ENCODE results near the gene ANKZF1.
"Not testable (repeated sequence)": the region's sequence is repeated elsewhere in the genome, so short reads cannot be mapped to it uniquely, and the experiment has no call there.

ANKZF1 gene

DNA sequence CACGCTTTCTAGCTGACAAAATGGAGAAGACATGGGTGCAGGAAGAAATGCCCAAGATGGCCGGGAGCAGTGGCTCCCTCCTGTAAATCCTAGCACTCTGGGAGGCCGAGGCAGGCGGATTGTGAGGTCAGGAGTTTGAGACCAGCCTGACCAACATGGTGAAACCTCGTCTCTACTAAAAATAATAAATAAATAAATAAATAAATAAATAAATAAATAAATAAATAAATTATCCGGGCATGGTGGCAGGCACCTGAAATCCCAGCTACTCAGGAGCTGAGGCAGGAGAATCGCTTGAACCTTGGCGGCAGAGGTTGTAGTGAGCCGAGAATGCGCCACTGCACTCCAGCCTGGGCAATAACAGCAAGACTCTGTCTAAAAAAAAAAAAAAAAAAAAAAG lies 29.3 kb downstream of the ANKZF1 start:
- DNase-seq = not testable (repeated sequence)

DNA sequence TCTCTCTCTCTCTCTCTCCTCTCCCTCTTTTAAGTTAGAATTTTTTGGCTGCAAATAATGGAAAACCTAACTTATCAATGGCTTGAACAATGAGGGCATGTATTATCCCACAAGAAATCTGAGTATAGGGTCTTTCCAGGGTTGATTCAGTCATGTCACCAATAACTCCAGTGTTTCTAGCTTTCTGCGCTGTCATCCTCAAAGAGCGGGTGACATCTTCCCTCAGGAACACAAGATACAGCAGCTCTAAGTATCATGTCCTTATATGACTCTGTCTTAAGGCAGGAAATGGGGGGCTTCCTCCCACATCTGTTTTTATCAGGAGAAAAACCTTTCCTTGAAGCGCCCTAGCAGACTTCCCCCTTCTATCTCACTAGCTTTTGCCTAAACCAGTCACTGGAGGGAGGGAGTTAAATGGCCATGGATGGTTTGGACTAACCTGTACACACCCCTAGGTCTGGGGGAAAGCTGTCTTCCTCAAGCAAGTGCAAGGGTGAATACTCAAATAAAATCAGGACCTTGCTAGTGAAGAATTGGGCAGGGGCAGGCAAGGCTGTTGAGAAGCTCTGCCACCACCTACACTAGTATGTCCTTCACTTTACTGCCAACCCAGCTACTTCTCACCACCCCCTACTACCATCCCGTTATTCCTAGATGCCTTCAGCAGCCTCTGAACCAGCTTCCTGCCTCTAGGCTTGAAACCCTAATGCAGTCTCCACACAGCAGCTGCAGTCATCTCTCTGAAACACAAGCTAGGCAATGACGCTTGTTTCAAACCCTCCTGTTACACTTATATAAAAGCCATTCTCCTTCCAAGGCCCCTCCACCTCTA lies 31.6 kb downstream of the ANKZF1 start:
- no peak for DNase-seq

DNA sequence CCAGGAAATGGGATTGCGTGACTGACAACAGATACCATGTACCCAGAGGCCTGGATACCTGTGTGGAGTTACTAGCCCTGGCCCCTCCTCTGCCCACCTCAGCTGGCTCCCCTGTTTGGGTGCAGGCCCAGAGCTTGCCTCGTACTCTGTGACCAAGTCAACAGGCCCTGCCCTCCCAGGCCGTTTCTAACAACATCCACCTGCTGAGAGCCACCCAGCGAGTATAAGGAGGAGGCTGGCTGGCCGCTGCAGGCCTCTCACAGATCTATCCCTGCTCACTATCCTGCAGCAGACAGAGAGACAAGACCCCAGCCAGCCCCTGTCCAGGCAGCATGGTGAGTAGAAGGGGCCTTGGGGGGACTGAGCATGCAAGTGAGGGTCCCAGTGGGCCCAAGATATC lies 36.6 kb downstream of the ANKZF1 start:
- DNase-seq = no peak

DNA sequence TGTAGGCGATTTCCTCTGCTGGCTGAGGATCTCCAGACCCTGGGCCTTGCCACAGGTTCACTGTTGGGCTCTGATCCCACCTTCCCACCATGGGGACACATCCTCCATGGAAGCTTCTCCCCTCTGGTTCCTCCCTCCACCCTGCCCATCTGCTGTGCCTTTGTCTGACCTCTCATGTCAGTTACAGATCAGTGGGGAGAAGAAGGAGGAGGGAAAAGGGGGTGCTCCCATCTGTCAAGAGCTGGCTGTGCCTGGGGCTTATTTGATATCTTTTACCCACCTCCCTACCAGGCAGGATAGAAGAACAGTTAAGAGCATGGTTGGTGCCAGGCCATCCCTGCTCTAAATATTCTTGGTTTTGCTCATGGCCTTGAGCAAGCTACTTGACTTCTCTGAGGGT lies 37.3 kb downstream of the ANKZF1 start:
- no peak for DNase-seq

DNA sequence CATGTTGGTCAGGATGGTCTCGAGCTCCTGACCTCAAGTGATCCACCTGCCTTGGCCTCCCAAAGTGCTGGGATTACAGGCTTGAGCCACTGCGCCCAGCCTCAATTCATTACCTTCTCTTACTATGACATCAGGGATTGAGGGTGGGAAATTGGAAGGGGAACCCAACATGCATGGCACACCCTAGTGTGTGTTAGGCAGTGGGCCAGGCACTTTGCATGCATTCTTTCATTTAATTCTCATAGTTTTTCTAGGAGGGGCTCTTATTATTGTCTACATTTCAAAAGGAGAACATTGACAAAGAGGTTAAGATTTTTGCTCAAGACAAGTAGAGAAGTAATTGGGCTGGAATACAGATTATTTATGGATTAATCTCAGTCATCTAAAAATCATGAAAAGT lies 38.7 kb downstream of the ANKZF1 start:
- DNase-seq = no peak

DNA sequence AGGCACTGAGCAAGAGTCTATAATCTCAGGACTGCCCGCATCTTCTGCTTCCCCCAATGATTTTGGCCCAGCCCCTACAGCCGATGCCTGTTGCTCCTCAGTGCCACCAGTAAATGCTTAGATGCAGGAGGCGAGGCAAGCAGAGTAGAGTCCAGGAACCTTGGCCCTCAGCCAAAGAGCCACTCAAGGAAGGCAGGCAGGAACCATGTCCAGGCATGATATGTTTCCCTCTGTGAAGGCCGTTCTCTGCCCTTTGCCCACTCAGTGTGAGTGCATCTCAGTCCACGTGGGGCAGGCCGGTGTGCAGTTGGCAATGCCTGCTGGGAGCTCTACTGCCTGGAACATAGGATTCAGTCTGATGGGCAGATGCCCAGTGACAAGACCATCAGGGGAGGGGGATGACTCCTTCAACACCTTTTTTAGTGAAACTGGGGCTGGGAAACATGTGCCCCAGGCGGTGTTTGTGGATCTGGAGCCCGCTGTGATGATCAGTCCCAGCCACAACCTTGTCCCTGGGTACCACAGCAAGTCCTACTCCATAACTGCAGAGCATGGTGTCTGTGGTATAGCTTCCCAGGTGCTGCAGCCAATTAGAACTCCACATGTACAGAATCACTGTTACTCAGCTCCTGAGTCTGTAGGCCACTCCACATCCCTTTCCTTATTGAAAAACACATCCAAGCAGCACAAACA lies 39.9 kb downstream of the ANKZF1 start:
- DNase-seq = peak; percentile 28

DNA sequence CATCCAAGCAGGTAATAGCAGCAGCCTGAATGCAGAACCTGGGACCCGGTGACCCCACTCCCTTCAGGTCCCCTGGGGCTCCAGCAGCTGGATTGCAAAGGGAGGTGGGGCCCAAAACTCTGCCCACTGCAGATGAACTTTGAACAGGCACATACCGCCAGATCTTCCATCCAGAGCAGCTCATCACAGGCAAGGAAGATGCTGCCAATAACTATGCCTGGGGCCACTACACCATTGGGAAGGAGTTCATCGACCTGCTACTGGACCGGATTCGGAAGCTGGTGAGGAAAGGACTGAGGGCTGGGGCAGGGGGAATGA lies 40.4 kb downstream of the ANKZF1 start:
- DNase-seq = no peak

DNA sequence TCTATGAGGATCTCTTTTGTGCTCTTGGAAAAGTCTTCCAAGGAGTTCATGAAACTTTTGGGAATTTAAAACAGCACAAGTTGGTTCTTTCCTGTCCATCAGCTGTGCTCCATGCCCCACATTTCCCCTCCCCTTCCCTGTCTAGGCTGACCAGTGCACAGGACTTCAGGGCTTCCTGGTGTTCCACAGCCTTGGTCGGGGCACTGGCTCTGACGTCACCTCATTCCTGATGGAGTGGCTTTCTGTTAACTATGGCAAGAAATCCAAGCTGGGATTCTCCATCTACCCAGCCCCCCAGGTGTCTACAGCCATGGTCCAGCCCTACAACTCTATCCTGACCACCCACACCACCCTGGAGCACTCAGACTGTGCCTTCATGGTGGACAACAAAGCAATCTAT lies 41.4 kb downstream of the ANKZF1 start:
- no peak for DNase-seq

DNA sequence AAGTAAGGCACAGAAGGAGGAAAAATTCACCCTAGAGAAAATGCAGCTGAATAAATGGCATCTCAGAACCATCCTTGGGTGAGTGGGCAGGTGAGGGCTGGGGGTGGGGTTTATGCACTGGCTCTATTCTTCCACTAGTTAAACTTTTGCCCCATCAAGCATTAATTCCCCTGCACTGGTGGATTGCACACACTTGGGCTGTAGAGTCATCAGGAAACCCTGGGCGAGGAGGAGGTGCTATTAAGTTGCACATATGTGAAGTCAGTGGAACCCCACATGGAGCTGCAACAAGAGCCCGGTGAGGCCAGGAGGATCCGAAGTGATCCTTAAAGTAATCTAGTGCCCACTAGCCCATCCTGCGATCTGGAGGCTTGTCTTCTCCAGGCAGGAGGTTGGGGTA lies 42.8 kb downstream of the ANKZF1 start:
- DNase-seq = no peak

DNA sequence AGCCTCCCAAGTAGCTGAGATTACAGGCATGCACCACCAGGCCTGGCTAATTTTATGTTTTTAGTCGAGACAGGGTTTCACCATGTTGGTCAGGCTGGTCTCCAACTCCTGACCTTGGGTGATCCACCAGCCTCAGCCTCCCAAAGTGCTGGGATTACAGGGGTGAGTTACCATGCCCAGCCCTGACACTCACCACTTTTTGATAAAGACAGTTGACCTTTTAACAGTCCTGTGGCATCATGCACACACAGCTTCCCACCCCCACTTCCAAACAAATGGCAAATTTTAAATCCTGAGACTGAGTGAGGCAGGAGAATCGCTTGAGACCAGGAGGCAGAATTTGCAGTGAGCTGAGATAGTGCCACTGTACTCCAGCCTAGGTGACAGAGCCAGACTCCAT lies 43.4 kb downstream of the ANKZF1 start:
- no peak for DNase-seq

DNA sequence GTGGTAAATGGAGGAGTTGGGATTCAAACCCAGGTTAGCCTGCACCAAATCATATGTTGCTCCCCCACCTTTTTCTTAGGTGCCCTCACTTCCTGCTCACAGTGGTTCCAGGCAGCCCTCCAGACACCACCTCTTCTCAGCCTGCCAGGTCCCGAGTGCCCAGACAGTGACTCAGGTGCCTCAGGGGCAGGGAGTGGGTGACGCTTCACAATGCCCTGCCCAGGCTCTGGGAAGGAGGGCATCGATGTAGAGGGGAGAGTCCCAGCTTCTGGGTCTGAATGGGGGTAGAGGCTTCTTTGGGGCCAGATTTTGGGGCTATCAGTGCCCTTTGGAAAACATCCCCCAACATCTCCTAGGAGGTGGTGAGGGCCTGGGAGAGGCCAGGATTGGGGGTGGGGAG lies 44.3 kb downstream of the ANKZF1 start:
- DNase-seq = no peak

DNA sequence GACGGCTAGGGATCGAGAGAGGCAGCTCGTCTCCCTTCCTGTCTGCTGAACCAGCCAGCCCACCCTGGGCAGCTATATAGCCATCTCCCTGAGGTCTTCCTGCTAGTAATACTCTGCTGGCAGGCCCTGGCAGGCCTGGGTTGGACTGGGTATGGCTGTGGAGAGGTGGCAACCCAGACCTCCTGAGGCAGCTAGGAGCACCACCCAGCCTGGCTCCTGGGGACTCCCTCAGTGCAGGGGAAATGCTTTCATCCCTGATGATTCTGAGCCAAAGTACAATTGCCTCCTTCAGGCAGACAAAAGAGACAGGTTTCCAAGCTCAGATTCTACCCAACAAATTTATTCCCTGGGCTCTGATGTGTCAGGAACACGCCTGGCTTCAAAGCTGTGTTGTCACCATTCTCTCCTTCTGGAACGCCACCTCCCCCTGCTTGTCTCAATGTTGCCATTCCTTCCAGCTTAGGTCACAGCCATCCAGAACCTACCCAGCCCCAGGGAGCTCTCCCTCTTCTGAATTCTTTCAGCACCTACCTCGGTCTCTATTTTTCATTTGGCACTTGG lies 44.8 kb downstream of the ANKZF1 start:
- no peak for DNase-seq

DNA sequence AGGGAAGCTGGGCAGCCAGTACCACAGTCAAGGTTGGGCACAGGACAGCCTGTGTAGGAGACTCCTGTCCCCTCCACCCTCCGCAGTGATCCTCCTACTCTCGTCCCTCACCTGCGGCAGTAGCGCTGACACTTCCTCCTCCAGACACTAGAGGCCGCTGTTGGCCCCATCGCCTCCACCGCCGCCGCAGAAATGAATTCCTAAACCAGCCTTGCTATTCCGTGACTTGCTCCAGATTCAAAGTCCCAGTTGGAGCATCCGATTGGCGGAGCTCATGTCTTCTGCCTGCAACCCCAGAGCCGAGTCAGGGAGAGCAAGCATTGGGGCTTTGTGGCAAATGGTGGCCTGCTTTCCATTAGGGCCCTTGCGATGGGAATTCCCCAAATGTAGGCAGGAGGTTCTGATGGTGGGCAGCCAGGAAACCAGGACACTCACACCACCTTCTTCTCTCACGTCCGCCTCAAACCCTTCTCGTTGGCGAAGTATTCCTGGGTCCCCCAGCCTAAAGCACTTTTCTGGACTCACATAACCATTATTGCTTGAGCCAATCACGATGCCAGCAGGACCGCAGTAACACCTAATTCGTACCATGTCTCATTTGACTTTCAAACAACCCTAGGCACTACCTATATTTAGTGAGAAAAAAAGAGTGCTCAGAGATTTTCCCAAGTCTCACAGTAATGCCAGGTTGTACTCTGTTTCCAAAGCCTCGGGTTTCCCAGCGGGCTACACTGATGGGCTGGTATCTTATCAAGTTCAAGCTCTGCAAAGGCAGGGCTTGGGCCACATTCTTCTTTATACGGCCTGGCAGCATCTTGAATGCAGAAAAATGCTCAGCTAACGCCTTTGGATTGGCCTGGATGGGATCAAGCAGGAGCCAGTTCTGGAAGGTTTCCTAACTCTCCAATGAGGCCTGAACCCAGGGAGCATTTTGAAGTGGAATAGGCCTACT lies 48.4 kb downstream of the ANKZF1 start:
- peak; percentile 67 for DNase-seq

DNA sequence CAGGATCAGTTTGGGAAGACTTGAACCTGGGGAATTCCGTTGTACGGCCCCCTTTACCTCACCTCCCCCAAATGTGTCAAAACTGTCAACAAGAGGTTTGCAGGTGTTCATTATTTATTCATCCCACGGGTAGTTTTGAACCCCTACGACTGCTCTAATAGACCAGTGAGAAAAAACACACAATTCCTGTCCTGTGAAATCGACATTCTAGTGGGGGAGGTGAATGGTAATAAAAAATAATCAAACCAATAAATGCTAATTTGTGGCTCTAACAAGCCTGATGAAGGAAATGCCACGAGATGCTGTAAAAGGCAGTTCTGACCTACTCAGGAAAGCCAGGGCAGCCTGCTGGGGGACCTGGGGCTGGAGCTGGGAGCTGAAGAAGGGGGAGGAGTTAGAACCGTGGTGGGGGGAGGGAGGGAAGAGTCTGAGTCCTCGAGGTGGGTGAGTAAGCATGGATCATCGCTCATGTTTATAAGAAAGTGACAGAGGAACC lies 49.1 kb downstream of the ANKZF1 start:
- no peak for DNase-seq

DNA sequence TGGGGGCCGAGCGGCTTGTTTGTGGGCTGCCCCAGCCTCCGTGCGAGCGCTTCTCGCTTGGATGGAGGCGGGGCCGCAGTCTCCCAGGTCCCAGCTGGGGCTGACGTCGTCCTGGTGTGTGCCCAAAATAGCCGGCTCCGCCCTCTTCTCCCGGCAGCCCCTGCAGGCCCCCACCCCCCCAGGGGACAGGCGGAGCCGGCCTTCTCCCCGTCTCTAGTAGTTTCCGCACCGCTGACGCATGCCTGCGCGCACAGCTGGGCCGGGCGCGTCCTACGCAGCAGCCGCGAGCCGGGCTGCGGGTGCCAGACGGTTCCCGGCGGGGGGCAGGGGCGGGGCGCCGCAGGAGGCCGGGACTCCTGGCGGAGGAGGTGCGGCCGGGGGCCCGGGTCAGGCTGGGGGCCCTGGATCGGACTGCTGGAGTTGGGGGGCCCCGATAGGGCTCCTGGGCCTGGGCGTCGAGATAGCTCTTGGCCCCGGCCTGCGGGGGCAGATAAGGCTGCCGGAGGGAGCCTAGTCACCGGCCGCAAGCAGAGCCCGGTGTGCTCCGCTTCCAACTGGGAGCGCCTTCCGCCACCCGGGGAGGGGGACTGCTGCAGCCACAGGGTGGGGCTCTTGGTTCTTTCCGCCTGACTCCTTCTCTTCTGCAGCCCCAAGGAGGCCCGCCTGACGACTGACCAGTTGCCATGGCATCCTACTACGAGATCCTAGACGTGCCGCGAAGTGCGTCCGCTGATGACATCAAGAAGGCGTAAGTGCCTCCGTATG lies 49.7 kb downstream of the ANKZF1 start, which contains the start of gene DNAJB2:
Gene DNAJB2 (plus strand): TSS at position 216 of the 765 bp plus-strand sequence. CDS start 468 bp downstream, at position 684.
- DNase-seq = peak; percentile 98

DNA sequence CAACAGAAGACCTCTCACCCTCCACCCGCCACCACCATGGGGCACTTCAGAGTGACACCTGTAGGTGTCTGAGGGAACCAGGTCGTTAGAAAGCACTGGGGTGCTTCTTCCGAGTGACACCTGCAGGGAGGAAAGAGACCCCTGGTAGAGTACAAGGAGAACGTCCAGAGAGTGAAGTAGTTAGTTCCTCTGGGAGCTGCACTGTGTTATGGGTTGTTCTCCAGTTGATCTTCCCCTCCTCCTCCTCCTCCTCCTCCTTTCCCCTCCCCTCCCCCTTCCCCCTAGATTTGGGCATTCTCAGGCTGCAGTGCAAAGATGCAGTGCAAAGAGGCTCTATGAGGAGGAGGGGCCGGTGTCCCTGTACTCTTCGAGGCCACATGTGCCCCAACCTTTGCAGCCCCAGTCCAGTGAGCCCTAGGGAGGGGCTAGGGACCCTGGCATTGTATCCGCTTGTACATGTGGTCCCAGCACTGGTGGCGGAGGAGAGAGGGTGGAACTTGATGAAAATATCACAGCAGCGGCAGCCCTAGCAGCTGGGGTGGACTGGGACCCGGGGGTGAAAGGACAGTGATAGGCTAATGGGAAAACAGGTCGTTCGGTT lies 50.4 kb downstream of the ANKZF1 start:
- no peak for DNase-seq

DNA sequence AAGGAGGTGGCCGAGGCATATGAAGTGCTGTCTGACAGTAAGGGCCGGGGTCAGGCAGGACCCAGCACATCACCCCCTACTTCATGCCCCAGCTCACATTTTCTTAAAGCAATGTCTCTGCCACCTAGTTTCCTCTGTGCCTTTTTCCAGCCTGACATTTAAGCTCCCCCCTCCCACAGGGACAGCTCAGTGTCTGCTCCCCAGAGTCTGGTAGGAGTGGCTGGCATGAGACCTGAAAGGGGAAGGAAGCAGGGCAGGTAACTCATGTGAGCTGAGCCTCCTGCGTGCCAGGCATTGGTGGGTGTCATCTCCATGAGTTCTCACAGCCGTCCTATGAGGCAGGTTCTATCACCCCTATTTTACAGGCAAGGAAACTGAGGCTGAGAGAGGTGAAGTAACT lies 51.0 kb downstream of the ANKZF1 start:
- DNase-seq = no peak

DNA sequence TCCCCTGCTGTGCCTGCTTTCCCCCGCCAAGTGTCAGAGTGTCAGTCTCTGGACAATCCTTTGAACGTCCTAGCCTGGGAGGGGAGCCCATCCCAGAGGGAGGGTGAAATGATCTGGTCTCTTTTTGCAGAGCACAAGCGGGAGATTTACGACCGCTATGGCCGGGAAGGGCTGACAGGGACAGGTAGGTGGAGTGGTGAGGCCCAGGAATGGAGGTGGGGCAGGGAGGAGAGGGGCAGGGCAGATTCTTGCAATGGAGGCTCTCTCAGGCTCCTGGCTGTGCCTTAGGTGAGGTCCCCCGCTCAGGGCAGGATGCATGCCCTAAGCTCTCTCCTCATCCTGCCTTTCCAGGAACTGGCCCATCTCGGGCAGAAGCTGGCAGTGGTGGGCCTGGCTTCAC lies 52.0 kb downstream of the ANKZF1 start:
- no peak for DNase-seq

DNA sequence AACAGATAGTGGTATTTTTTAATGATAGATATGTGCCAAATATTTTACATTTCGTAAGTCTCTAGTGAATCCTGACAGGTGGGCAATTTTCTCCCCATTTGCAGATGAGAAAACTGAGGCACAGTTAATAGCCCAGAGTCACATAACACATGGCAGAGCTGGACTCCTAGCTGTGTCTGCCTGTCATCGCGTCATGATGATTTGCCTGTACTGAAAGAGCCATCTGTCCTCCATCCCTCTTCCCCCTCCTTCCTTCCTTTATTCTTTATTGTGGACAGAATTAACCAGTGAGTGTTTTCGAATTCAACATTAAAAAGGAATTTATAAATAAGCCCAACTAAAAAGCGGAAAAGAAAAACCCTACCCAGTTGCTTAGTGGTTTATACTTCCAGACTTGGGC lies 52.8 kb downstream of the ANKZF1 start:
- DNase-seq = no peak

DNA sequence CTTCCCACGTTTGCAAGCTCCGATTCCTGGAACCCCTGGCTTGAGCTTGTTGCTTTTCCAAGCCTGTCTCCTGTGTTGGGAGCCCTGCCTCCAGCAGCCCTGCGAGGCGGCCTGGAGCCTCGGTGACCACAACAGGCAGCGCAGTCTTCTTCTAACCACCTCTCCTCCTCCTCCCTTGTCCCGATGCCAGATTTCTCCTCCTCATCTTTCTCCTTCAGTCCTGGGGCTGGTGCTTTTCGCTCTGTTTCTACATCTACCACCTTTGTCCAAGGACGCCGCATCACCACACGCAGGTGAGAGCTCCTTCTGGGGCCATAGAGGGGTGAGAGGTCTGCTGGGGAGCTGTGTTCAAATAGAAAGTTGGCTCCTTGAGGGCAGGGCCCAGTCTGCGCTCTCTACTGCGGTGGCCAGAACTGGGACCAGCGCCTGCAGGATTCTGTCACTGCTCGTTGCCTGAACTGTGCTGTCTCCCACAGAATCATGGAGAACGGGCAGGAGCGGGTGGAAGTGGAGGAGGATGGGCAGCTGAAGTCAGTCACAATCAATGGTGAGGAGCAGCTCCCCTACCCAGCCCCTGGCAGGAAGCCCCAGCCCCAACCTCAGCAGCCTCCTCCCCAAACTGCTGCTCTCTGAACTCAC lies 53.5 kb downstream of the ANKZF1 start:
- no peak for DNase-seq
